HG02852 (cell line): ENCODE data around the gene PAN3.
A peak's percentile ranks its signal among the peaks of the same experiment; 100 is the strongest.
"Not testable (repeated sequence)": the region's sequence is repeated elsewhere in the genome, so short reads cannot be mapped to it uniquely, and the experiment has no call there.

Experiments
- ATAC-seq: cut with Tn5 transposase; IDR thresholded peaks from one replicate; pipeline ENCODE4 v1.9.1; 2021; ENCODE audit warnings: mild to moderate bottlenecking, moderate library complexity; ENCODE audit not compliant: unreplicated experiment

Gene PAN3

DNA sequence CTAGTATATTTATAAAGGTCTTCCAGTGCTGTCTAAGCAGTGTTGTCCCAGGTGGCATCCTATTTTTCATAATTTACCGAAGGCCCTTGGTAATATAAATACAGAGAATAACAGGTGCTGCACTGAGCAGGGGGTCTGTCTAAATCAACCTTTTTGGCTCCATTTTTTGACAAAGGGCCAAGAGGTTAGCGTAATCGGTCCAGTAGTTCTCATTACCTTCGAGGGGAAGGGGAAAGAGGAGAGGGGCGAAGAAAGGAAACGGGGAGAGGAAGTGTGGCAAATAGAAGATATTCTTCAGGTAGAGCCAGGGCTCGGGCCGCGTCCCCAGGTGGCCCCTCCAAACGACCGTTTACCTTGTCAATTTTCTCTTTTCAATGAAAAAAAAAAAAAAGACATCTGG lies 749 bp upstream of the PAN3 start:
- peak; percentile 2 for ATAC-seq

DNA sequence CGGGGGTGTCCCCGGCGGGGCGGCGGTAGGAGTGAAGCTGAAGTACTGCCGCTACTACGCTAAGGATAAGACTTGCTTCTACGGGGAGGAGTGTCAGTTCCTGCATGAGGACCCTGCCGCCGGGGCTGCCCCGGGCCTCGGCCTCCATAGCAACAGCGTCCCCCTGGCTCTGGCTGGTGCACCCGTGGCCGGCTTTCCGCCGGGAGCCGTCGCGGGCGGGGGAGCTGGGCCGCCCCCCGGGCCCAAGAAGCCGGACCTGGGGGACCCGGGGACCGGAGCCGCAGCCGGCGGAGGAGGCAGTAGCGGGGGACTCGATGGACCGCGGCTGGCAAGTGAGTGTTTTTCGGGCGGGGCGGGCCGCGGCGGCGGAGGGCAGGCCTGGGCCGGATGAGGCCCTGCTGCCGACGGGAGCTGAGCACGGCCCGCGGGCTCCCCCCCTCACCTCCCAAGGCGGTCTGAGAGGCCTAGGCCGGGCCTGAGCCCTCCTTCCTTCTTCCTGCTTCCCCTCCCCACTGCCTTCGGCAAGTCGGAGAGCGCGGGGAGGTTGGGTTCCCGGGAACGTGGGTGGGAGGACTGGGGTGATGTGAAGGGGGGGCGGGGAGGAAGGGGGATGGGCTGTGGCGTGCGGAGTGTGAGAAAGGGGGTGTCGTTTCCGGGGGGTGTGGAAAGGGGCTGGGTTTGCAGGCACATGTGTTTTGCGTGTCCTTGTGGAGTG lies 568 bp downstream of the PAN3 start:
- peak; percentile 47 for ATAC-seq

DNA sequence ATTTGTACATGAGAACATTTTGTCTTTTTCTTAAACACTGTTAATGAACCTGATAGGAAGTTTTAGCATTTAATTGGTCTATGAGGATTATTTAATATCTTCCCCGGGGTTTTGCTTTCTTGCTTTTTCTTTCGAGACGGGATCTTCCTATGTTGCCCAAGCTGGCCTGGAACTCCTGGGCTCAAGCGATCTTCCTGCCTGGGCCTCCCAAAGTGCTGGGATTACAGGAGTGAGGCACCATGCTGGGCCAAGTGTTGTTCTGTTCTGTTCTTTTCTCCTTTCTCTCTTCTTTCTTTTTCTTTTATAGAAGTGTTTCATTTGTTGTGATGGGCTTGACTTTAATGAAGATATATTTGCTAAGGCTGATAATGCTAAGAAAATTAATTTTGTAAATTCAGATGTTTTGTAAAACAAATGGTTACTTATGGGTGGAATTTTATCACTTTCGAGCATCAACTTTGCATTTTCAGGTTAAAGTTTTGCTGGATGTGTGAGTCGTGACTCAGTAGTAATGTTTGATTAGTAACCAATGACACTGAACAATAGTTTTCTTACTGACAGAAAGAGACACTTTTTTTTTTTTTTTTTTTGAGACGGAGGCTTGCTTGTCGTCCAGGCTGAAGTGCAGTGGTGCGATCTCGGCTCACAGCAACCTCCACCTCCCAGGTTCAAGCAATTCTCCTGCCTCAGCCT lies 2.2 kb downstream of the PAN3 start:
- no peak for ATAC-seq

DNA sequence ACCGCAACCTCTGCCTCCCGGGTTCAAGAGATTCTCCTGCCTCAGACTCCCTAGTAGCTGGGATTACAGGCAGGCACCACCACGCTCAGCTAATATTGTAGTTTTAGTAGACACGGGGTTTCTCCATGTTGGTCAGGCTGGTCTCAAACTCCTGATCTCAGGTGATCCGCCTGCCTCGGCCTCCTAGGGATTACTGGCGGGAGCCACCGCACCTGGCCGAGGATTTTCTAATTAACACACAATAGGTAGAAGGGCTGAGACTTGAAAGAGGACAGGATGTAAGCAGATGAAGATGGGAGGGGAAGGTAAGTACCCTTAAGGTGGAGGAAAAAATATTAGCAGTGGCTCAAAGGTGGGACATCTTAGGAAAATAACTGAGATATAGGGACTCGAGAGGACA lies 3.2 kb downstream of the PAN3 start:
- not testable (repeated sequence) for ATAC-seq

DNA sequence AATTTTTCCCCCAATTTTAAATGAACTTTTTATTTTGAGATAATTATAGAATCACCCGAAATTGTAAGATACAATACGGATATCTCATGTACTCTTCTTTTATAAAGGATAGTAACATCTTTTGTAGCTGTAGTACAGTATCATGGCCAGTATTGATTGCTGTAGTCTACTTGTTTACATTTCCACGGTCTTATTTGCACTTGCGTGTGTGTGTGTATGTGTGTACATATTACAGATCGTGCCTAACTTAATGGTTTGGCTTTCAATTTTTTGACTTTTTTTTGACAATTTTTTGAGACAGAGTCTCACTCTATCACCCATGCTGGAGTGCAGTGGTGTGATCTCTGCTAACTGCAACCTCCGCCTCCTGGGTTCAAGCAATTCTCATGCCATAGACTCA lies 6.7 kb downstream of the PAN3 start:
- ATAC-seq, result no peak

DNA sequence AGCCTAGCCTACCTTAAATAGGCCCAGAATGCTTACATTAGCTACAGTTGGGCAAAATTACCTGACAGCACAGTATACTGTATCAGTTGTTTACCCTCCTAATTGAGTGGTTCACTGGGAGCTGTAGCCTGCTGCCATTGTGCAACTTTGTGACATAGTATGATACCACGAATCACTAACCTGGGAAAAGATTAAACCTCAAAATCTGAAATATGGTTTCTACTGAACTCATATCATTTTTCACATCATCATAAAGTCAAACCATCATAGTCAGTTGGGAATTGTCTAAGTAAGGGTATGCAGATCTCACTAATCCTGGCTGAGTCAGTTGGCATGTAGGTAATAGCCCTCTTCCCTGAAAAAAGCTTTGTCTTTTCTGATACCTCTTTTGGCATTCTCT lies 9.2 kb downstream of the PAN3 start:
- no peak for ATAC-seq

DNA sequence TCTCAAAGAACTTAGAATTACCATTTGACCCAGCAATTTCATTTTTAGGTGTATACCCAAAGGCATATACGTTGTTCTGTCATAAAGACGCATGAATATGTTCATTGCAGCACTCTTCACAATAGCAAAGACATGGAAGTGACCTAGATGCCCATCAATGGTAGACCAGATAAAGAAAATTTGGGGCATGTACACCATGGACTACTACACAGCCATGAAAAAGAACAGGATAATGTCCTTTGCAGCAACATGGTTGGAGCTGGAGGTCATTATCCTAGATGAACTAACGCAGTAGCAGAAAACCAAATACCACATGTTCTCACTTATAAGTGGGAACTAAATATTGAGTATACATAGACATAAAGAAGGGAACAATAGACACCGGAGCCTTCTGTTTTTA lies 20.7 kb downstream of the PAN3 start:
- no peak for ATAC-seq

DNA sequence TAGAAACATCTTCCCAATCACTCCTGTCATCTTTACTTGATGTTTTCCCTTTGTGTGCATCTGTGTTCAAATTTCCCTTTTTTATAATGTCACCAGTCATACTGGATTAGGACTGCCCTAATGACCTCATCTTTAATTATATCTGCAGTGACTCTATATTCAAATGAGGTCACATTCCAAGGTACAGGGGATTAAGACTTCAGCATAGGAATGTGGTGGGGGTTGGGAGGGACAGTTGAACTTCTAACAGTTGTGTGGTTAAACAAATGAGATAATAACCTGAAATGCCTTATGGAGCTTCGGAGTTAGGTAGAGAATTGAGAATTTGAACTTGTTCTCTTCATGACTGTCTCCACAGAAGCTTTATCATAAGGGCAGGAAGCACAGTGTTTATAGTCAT lies 23.0 kb downstream of the PAN3 start:
- ATAC-seq, result no peak

DNA sequence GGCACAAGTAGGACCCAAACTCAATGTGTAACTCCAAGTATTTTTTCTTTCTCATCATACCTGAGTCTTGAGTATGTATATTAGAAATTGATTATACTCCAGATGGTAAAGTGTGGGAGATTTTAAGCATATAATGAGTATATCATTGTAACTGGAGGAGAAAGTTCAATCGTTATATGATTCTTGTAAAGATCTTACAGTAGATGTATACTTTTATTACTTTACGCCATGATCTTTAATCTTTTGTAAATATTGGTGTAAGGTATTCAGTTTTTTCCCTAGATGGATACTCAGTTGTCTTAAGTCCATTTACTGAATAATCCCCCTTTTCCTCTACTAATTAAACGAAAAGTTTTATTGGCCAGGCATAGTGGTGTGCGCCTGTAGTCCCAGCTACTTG lies 25.2 kb downstream of the PAN3 start:
- no peak for ATAC-seq

DNA sequence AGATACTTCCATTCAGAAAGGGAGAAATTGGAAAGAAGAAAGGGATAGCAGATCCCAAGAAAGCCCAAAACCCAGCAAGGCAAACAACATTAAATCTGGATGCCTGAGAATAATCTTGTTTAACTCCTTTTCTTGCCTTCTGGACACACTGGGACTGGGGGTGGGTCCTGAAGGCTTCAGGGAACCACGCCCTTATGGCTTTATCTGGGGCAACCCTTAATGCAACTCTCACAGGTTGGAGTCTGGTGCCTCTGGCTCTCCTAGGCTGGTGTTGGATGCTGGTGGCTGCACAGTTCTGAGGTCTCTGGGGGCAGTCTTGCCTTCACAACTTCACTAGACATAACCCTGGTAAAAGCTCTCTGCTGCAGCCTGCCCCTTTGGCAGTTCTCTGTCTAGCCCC lies 27.9 kb downstream of the PAN3 start:
- no peak for ATAC-seq

DNA sequence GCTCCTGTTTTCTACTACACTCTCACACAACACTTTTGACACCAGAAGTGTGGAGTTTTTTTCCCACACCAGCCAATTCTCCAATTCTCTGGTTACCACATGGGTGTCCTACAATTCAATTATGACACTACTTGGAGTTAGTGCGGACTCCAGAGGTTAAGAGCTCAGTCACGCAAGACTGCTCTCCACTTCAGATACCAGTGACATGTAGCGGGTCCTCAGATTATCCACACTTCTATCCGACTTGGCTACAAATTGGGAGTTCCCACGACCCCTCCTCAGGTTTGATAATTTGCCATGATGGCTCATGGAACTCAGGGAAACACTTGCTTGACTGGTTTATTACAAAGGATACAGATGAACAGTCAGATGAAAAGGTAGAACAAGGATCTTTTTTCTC lies 32.9 kb downstream of the PAN3 start:
- ATAC-seq, result no peak

DNA sequence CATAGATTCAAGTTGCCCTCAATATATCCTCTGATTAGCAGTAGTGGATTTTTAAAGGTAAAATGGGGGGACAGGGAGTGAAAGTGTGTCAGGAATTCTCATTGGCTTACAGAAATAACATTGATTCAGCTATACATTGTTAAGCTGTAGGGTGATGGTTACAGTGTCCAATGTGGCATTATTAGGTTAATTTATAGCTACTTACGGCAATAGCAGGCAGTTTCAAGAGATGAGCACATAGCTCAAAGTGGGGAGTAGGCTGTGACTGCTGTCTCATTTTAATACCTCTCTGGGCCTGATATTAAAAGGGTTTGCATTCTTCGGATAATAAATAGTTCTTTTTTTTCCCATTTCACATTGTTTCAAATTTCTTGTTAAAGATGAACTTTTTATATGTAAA lies 34.6 kb downstream of the PAN3 start:
- ATAC-seq, result no peak

DNA sequence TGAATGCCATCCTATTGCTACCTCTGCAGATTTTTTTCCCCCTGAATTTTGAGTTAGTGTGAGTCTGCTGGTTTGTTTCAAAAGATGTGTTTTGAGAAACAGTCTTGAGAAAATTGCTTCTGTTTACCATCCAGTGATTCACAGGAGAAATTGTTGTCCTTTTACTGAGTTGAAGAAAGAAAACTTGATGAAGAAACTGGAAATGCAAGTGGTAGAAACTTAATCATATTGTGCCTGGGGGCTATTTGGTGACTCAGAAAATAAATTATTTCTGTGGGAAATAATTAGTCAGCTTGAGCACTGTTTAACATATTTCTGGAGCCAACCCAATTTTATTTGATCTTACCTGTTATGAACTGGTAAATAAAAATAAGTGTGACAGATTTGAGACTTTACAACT lies 35.4 kb downstream of the PAN3 start:
- ATAC-seq, result no peak

DNA sequence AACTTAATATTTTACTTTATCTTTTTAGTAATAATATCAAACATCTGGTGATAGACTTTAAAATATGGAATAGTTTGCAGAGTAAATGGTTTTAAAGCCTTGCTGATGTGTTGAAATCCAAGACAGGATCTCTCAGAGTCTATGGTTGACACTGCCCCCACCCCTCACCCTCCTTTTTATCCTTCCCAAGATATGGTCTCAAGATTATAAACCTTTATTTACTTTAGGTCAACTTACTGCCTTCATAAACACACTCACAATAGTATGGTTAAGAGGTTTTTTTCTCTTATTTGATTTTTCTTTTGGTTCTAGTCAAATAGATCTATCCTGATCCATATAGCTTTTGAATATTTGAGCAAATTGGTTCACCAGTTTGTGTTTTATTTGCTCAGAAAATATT lies 39.0 kb downstream of the PAN3 start:
- ATAC-seq, result no peak

DNA sequence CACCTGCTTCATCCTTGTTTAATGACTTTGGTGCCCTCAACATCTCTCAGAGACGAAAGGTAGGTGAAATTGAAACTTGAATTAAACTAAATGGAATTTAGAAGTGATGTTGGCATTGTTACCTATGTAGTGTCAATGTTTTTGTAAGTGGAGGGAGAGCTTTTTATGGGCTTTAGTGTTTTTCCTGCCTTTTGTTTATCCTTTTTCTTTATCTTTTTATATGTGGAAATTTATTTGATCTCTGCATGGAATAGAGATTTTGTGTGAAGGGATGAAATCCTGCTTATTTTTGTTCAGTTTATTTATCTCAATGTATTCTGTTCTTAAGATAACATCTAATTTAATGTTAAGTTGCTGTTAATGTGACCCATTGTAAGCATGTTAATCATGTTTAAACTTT lies 39.5 kb downstream of the PAN3 start:
- no peak for ATAC-seq

DNA sequence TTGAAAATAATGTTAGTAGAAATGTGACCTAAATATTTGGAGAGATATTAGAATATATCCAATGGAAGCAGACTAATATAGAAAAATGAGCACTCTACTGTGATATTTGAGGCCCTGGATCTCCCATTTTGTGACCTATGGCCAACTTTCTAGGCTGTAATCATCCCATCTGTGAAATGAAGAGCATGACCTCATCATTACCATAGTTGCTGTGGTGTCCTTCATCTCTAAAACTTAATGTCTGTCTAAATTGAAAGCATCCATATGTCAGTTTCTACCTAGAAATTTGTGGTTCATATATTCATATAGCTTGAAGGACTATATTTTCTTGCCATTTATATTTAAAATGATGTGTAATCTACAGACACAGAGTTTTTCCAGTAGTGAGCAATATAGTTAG lies 41.6 kb downstream of the PAN3 start:
- no peak for ATAC-seq

DNA sequence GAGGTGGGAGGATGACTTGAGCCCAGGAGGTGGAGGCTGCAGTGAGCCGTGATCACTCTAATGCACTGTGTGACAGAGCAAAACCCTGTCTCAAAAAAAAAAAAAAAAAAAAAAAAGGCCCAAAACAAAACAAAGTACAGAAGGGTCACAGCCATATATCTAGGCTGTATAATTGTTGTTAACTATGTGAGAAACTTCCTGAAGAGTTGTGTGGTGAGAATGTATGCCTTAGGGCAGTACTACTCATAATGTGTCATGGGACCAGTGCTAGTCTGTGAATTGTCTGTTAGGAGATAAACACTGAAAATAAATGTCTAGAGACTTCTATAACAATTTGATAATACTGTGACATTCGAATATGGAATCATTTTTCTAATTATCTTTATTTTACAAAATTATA lies 43.1 kb downstream of the PAN3 start:
- no peak for ATAC-seq

DNA sequence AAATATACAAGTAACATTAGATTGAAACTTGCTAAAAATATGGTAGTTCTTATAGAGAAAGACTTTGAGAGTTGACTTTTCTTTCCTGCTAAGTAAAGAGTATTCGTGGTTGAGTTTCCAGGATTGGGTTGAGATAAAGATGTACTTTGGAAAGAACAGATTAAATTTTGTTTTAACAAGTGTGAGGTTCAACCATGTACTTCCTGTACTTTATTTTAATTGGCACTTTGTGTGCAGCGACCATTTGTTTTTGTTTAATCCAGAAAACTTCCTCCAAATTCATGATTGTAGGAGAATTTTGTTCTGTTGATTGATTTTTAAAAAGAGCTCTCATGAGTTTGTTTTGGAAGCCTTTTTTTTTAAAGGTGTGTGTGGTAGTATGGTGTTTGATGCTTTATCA lies 46.9 kb downstream of the PAN3 start:
- ATAC-seq, result no peak

DNA sequence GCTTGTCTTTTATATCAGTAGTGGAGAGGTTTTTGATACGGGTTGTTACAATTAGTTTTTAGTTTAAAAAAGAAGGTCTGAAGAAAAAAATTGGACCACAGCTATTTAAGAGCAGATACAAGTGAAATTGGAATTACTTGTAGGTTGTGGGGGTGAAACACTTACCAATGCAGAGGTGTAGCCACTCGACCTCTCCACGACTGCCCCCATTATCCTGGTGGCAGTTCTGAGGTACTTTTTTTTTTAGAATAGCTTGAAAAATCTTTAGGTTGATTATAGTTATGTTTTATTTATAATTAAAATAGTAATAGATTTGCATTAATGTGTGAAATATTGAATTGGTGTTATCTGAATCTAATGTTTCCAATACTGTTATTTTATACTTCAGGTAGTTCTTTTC lies 60.7 kb downstream of the PAN3 start:
- ATAC-seq, result no peak

DNA sequence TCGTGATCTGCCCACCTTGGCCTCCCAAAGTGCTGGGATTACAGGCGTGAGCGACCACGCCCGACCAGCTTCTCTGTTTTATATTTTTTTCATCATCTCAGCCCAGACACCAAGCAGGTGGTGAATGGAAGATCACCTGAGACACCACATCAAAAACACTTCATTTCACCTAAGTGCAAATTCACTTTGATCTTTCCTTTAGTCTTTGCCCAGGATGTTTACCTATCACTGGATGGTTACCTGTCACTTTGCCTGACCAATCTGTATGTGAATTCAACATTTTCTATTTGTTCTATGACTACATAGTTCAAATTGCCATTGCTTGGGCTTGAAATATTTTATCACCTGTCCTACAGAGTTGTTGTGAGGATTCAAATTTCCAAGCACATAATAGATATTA lies 65.7 kb downstream of the PAN3 start:
- ATAC-seq, result no peak

DNA sequence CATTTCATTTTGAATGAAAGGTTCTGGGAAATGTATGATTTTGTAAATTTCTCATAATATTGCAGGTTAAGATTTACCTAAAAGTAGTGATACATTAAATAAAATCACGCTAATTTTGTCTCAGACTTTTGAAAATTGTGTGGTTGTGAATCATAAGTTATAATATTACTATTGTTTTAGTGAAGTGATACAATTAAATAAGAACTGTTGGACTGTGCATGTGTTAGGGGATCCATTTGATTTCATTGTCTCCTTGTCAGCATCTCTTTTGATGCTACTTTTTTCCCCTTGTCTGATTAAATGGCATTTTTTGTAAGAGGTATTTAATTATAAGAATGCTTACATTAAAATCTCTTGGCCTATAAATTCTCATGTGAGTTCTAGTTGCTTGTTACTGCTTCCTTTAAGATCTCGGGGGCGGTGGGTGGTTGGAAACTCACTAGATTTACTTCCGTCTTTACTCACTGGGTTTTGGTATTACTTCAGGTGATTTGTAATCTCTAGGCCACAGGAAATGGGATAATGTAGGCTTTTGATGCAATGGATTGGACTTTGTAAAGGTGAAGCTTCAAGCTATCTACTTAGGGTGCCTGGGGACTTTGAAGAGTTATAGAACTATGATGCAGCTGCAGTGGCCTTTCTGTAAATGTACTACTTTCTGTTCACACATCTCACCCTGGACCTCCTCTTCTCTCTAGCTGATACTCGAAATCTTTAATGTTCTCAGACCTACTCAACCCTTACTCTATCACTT lies 66.5 kb downstream of the PAN3 start:
- no peak for ATAC-seq

DNA sequence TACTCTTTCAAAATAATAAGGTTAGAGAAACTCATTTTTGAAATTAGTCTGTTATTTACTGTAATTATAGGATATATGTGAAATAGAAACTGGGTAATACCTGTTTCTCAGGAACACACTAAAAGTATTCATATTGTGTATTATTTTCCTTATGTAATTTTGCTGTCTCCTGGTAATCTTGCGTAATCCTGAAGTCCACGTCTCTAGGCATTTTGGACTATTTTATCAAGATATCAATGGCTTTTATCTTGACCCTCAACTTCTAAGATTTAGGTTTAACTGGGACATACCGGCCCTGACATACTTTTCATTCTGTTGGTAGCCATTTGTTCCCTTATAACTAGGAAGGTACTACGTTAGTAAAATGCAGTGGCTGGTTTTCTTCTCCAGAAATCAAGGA lies 80.3 kb downstream of the PAN3 start:
- no peak for ATAC-seq
